Natural killer cell treated with Interleukin-12 subunit alpha and Interleukin-12 subunit beta and Interleukin-15 and Interleukin-18, amount 100 ng/mL, for 72 hours (primary cell): ENCODE results near the gene DENND1A. TPM values are rescaled to one million over a fixed set of nuclear protein-coding genes. Genes with fewer than 3 reads are reported as not detected.

Experiments
- ATAC-seq, 2 donors: fragments of 150-1000 bp; cut with Tn5 transposase in 1 of 2; sonication (Bioruptor Pico), chemical (Tn5 transposase) in 1 of 2; 2 replicates each; pipeline ENCODE4 v1.10.0; 2021
- DNase-seq: peaks from one replicate; pipeline ENCODE4 v3.0.0; 2022; ENCODE audit warnings: low spot score
- H3K27ac Mint-ChIP-seq, 2 donors: 1 replicate in 1 of 2; 2 replicates in 1 of 2; pipeline ENCODE4 v1.8.0; 2022; ENCODE audit warnings: mixed read lengths in 2 of 2, mild to moderate bottlenecking in 1 of 2, moderate library complexity in 1 of 2
- H3K27me3 Mint-ChIP-seq, 2 donors: 1 replicate in 1 of 2; 2 replicates in 1 of 2; pipeline ENCODE4 v1.8.0; 2022; ENCODE audit warnings: mixed read lengths in 2 of 2
- H3K36me3 Mint-ChIP-seq: one replicate; pipeline ENCODE4 v1.8.0; 2022; ENCODE audit warnings: mixed read lengths
- H3K4me1 Mint-ChIP-seq, 2 donors: 1 replicate in 1 of 2; 2 replicates in 1 of 2; pipeline ENCODE4 v1.8.0; 2022; ENCODE audit warnings: low read depth in 2 of 2, mixed read lengths in 2 of 2, mild to moderate bottlenecking in 1 of 2
- H3K4me3 Mint-ChIP-seq: one replicate; pipeline ENCODE4 v1.8.0; 2022; ENCODE audit warnings: mixed read lengths
- H3K9me3 Mint-ChIP-seq: 2 replicates; pipeline ENCODE4 v1.8.0; 2022; ENCODE audit warnings: mixed read lengths
- total RNA-seq, 2 donors: library from RNA; stranded (reverse); gene quantifications; one replicate each; pipeline ENCODE4 v1.2.3, GENCODE V29; 2022

The DENND1A gene
- total RNA-seq, 2 donors from 2014 or later: 24.6 to 28.8 TPM

DNA sequence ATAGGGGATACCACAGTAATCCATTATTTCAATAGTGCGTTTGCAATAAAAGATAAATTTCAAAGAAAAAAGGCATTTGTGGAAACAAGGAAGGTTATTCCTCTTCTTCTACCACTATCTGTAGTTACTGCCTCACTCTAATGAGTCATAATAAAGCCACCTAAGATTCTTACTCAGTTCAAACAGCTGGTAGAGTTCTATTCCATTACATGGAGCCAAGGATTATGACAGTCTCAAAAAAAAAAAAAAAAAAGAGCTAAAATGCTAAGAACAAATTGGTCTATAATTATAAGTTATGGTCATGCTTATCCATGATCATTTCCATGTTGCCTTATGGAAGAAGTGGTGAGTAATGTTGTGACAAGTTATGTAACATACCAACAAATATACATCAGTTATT is 46.3 kb downstream of the DENND1A start:
- no peaks in the 10 kb centered on the region for H3K27me3 Mint-ChIP-seq
- H3K4me1 Mint-ChIP-seq: peaks cover 16 to 23% of the 10 kb centered on the region in 2 donors
- ATAC-seq (no peak), DNase-seq (no peak)
- H3K27ac Mint-ChIP-seq: no peak overlapping the region
- no peak overlapping the region for H3K4me3 Mint-ChIP-seq
- H3K9me3 Mint-ChIP-seq: no peaks in the 10 kb centered on the region
- H3K36me3 Mint-ChIP-seq: peaks cover 4% of the 10 kb centered on the region

DNA sequence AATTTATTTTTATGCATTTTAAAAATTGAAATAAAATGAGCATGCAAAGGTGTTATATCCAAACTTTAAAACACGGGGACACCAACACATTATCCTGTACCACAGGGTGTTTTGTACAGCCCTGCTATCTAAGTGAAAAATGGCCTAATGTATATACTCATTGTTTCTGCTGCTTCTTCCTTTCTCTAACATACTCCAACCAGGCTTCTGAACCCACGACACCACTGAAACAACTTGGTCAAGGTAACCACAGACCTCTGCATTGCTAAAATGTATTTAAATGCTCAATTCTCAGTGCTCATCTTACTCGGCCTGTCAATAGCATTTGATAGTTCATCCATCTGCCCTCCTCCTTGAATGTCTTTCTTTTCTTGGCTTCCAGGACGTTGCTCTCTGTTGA is 48.3 kb downstream of the DENND1A start:
- ATAC-seq: no peak
- DNase-seq: no peak
- Mint-ChIP-seq H3K27me3 (no peaks in the 10 kb centered on the region), H3K4me1 (peaks cover 16 to 23% of the 10 kb centered on the region in 2 donors), H3K36me3 (no peaks in the 10 kb centered on the region), H3K27ac (no peak overlapping the region), H3K4me3 (no peak overlapping the region), H3K9me3 (no peaks in the 10 kb centered on the region)

DNA sequence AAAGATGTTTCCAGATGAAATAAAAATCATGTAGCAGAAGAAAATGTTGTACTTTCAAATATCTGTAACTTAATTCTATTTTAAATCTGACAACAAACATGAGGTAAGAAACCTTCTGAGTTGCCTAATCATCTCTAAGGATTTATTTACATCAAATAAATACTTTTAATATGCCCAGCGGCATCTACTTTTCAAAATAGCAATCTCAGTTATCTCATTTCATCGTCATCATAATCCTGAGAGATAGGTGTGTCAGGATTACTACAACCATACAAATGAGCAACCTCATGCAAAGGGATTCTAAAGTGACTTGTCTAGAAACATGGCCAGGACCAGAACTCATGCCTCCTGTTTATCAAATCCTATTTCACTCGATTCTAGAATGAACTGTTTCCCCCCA is 49.5 kb downstream of the DENND1A start:
- ATAC-seq (no peak), DNase-seq (no peak)
- H3K36me3 Mint-ChIP-seq: no peaks in the 10 kb centered on the region
- no peak overlapping the region for H3K27ac Mint-ChIP-seq
- H3K9me3 Mint-ChIP-seq: no peaks in the 10 kb centered on the region
- H3K4me1 Mint-ChIP-seq: peaks cover 15 to 23% of the 10 kb centered on the region in 2 donors
- no peak overlapping the region for H3K4me3 Mint-ChIP-seq
- H3K27me3 Mint-ChIP-seq: no peaks in the 10 kb centered on the region

DNA sequence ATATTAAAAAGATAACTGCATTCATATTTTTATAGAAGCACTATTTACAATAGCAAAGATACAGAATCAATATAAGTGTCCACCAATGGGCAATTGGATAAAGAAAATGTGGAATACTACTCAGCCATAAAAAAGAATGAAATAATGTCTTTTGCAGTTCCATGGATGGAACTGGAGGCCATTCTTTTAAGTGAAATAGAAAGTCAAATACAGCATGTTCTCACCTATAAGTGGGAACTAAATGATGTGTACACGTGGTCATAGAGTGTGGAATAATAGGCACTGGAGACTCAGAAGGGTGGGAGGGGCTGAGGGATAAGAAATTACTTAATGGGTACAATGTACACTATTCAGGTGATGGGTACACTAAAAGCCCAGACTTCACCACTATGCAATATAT is 53.2 kb downstream of the DENND1A start:
- Mint-ChIP-seq H3K9me3 (no peaks in the 10 kb centered on the region), H3K4me3 (no peak overlapping the region), H3K4me1 (peaks cover 2% of the 10 kb centered on the region in 2 donors), H3K36me3 (no peaks in the 10 kb centered on the region), H3K27ac (no peak overlapping the region), H3K27me3 (no peaks in the 10 kb centered on the region)
- no peak for DNase-seq
- no peak for ATAC-seq

DNA sequence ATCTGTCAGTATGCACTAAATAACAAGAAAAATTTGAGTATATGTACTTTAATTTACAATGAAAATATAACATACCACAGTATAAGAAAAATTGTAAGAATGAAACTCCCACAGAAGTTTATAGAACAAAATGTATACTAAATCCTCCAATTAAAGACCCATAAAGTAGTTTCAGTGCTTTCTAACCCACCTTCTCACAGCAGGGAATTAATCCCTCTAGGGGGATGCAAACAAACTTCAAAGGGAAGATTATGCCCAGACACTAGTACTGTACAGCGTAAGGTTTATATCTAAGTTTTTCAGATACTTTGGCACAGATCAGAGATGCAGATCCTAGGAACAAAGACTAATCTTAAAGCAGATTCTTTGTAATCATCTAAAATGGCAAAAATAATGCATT is 57.2 kb downstream of the DENND1A start:
- H3K27me3 Mint-ChIP-seq: no peaks in the 10 kb centered on the region
- H3K9me3 Mint-ChIP-seq: no peaks in the 10 kb centered on the region
- DNase-seq (no peak), ATAC-seq (no peak)
- no peaks in the 10 kb centered on the region for H3K36me3 Mint-ChIP-seq
- H3K27ac Mint-ChIP-seq: no peak overlapping the region
- H3K4me3 Mint-ChIP-seq: no peak overlapping the region
- peaks cover 7 to 9% of the 10 kb centered on the region in 2 donors for H3K4me1 Mint-ChIP-seq

DNA sequence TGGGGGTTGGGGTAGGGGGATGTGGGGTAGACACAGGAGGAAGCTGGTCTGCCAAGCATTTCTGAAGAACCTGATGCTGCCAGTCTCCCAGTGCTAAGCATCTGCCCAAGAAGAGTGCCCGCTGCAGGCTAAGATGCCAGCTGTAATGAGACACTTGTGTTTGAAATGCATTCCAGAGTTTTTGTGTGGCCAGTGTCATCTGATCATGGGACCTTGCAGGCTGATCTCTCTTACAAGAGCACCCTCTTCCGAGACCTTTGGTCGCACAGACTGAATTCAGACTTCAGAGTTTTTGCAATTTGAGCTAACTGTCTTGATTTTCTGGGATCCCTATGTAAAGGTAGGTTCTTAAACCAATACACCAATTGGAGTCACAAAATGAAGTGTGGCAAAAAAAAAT is 58.1 kb downstream of the DENND1A start:
- Mint-ChIP-seq H3K9me3 (no peaks in the 10 kb centered on the region), H3K36me3 (no peaks in the 10 kb centered on the region), H3K27me3 (no peaks in the 10 kb centered on the region), H3K4me3 (no peak overlapping the region), H3K27ac (no peak overlapping the region), H3K4me1 (peaks cover 16 to 18% of the 10 kb centered on the region in 2 donors)
- ATAC-seq (no peak), DNase-seq (no peak)

DNA sequence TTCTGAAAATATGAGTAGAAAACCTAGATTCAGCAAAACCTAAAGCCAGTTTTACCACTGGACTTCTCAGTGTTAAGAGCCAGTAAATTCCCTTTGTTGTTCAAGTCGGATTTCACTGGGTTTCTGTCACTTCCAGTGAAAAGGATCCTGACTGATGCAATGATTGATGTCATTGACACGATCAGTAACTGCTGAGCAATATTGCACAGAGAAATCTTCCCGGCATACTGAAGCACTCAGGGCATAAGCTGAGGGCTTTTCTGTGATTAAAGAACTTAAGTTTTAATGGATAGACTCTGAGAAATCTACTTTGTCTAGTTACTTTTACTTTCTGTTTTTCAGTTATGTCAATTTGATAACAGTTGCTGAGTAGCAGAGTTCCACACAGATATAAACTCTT is 61.9 kb downstream of the DENND1A start:
- DNase-seq: no peak
- no peaks in the 10 kb centered on the region for H3K27me3 Mint-ChIP-seq
- no peaks in the 10 kb centered on the region for H3K36me3 Mint-ChIP-seq
- peaks cover 19 to 29% of the 10 kb centered on the region in 2 donors for H3K4me1 Mint-ChIP-seq
- ATAC-seq: peak in 1 of 2 donors; percentile 48
- peak overlapping the region; percentile 75 for H3K4me3 Mint-ChIP-seq
- H3K9me3 Mint-ChIP-seq: no peaks in the 10 kb centered on the region
- H3K27ac Mint-ChIP-seq: peak overlapping the region; percentile 84 to 94

DNA sequence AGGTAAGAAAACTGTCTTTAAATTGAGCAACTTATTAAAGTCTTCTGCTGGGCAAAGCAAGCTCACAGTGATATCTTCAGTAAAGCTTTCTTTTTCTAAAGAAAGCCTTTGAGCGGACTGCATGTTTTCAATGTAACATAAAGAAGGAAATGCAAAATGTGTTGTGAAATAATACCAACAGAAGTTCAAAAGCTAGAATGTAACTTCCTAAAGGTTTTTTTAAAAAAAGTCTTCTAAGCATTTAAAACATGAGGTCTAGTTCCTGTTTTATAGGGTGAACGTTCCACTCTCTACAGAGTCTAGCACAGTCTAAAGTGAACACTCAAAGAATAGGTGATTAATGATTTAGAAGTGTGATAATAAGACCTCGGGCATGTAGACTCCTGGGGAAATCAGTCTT is 62.9 kb downstream of the DENND1A start:
- DNase-seq (no peak), ATAC-seq (no peak)
- Mint-ChIP-seq H3K36me3 (no peaks in the 10 kb centered on the region), H3K4me3 (peak overlapping the region; percentile 75), H3K4me1 (peaks cover 19 to 29% of the 10 kb centered on the region in 2 donors), H3K27me3 (no peaks in the 10 kb centered on the region), H3K9me3 (no peaks in the 10 kb centered on the region), H3K27ac (peak overlapping the region; percentile 84 to 94)

DNA sequence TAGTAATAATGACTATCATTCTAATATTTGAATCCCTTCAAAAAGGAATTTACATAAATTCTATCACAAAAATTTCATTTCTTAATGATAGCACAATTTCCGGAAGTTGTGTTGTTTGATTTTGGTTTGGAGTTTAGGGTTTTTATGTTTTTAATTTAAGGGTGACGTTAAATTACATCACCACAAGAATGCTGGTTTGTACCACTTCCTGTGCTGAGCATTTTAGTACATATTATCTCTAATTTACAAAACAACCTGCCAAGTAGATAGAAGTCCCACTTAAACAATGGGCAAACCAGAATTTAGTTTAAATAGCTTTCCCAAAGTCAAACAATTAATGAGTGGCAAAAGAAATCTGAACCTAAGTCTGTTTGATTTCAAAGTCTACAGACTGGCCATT is 63.4 kb downstream of the DENND1A start:
- Mint-ChIP-seq H3K4me1 (peaks cover 19 to 29% of the 10 kb centered on the region in 2 donors), H3K27me3 (no peaks in the 10 kb centered on the region), H3K36me3 (no peaks in the 10 kb centered on the region), H3K27ac (peak overlapping the region; percentile 84 to 94), H3K9me3 (no peaks in the 10 kb centered on the region), H3K4me3 (peak overlapping the region; percentile 75)
- no peak for DNase-seq
- peak in 1 of 2 donors; percentile 49 for ATAC-seq

DNA sequence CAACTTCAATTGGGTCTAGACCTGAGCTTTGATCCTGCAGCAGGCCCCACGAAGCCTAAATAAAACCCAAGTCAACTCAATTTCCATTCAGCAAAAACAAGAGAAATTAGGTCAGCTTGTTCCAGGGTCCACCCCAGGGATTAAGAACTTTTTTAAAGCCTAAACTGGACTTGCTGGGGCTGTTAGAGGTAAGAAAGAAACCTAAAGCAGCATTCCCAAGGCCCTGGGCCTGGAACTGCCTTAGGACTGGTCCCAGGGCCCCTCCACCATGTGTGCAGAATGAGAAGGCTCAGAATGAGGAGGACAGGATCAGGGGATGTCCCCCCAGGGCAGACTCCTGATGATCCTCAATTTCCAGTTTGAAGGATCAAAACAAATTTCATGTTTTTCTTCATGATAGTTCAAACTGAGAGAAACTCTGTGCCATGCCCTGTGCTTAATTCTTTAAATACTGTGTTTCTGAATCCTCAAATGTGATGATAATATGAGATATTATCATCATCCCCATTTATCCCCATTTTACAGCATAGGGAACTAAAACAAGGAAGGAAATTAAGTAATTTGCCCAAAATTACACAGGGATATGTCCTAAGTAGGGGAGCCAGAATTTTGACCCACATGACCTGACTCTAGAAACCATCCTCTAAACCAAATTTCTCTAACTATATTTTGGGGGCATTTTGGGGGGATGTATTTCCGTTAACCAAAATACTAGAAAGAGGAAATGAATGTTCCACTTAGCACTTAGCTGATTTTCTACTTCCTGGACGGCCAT is 64.5 kb downstream of the DENND1A start:
- ATAC-seq (no peak), DNase-seq (no peak)
- H3K27me3 Mint-ChIP-seq: no peaks in the 10 kb centered on the region
- no peaks in the 10 kb centered on the region for H3K9me3 Mint-ChIP-seq
- H3K4me3 Mint-ChIP-seq: peak overlapping the region; percentile 75
- H3K36me3 Mint-ChIP-seq: no peaks in the 10 kb centered on the region
- H3K4me1 Mint-ChIP-seq: peaks cover 19 to 33% of the 10 kb centered on the region in 2 donors
- peak overlapping the region; percentile 84 to 94 for H3K27ac Mint-ChIP-seq

DNA sequence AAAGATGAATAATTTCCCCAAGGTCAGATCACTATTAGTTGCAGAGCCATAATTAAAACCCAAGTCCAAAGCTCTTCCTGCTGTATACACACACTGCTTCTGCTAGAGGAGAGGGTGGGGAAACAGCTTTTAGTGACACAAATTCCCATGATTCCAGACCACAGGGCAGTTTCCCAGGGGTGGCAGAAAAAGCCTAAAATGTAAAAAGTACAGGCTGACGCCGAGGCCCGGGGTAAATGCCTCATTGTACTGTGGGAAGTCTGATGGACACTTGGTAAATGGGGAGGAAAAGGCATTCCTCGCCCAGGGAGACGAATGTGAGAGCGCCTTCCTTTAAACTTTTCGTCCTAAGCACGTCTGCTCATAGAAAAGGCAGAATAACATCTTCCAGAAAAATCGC is 65.7 kb downstream of the DENND1A start:
- no peak for ATAC-seq
- H3K9me3 Mint-ChIP-seq: no peaks in the 10 kb centered on the region
- H3K4me1 Mint-ChIP-seq: peaks cover 19 to 33% of the 10 kb centered on the region in 2 donors
- no peak overlapping the region for H3K27ac Mint-ChIP-seq
- no peaks in the 10 kb centered on the region for H3K36me3 Mint-ChIP-seq
- H3K27me3 Mint-ChIP-seq: no peaks in the 10 kb centered on the region
- DNase-seq: no peak
- H3K4me3 Mint-ChIP-seq: no peak overlapping the region

DNA sequence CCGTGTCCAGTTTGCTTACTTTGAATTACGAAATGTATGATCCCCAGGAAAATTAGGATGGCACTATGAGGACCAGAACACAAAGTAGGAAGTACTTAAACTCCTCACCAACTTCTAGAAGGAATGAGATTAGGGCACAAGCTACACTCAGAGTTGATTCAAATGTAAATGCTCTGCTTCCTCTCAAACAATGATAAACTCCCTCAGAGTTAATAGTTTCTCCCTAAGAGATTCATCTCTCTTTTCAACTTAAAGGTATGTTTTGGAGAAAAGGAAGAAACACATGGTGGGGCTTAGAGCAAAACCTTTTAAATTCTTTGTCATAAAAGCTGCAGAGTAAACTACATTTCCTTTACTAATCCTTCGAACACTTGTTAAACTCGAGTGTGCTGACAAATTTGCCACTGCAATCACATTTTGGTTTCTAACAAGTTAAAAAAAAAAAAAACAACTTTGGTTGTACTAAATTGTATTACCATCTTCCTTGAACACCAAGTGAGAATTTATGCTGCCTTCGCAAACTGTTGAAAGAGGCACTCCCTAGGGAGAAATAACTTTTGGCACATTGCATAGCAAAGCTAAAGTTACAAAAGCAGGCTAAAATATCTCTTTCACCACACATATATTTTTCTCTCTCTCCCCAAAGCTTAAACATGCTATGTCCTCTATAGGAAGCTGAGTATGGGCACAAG is 66.6 kb downstream of the DENND1A start:
- Mint-ChIP-seq H3K27me3 (no peaks in the 10 kb centered on the region), H3K4me3 (no peak overlapping the region), H3K4me1 (peaks cover 17 to 30% of the 10 kb centered on the region in 2 donors), H3K36me3 (no peaks in the 10 kb centered on the region), H3K9me3 (no peaks in the 10 kb centered on the region), H3K27ac (no peak overlapping the region)
- ATAC-seq: no peak
- DNase-seq: no peak

DNA sequence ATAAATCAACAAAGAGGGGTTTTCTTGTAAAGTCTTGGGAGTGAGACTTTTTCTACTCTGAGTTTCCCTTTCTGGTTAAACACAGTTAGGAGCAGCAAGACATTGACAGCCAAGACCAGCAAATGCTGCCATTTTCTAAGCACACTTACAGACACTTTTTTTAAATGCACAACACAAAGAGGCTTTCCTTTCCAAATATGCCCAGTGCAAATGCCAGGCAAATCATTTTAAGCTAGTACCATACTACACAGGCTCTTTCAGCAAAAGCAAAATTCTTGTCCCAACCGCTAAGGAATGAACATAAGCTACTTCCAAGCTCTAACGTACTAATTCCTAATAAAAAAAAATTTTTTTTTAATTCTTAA is 68.2 kb downstream of the DENND1A start:
- H3K27ac Mint-ChIP-seq: no peak overlapping the region
- H3K27me3 Mint-ChIP-seq: no peaks in the 10 kb centered on the region
- no peak overlapping the region for H3K4me3 Mint-ChIP-seq
- no peaks in the 10 kb centered on the region for H3K36me3 Mint-ChIP-seq
- no peak for DNase-seq
- peaks cover 6 to 15% of the 10 kb centered on the region in 2 donors for H3K4me1 Mint-ChIP-seq
- H3K9me3 Mint-ChIP-seq: no peaks in the 10 kb centered on the region
- ATAC-seq: no peak

DNA sequence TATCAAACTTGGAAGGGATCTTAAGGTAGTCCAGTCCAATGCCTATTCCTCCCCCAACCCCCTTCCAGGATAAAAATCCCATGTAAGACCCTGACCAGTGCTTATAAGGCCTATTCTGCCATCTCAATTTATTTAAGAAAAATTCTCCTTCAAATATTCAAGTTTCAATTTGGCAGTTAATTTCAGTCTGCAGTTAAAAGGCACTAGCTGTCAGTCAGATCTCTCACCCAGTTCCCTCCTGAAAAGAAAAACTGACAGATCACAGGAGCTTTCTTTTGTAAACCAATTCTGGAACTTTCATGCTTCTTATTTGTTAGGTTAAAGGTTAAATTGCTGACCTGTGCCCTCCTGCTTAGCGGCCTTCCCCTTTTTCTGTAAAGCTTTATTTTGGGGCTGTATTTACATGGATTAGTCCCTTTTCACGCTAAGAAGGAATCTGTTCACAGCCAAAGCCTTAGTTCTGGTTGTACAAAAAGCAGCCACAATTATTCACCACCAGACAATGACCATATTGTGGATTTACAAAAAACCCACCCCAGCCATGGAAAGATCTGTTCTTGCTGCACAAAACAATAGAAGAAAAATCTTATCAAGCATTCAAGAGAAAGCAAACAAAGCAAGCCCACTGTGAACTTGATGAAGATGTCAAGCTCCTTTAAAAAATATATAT is 68.7 kb downstream of the DENND1A start:
- peaks cover 3% of the 10 kb centered on the region for H3K36me3 Mint-ChIP-seq
- ATAC-seq: no peak
- H3K27ac Mint-ChIP-seq: no peak overlapping the region
- H3K9me3 Mint-ChIP-seq: peaks cover 3% of the 10 kb centered on the region
- DNase-seq: no peak
- no peaks in the 10 kb centered on the region for H3K27me3 Mint-ChIP-seq
- H3K4me1 Mint-ChIP-seq: peaks cover 9 to 12% of the 10 kb centered on the region in 2 donors
- no peak overlapping the region for H3K4me3 Mint-ChIP-seq
